HG02943 (cell line): ENCODE measurements around the gene SPDYC.

Experiments
- ATAC-seq: cut with Tn5 transposase; IDR thresholded peaks from one replicate; pipeline ENCODE4 v1.9.1; 2021; ENCODE audit warnings: mild to moderate bottlenecking, low read depth, moderate library complexity; ENCODE audit not compliant: unreplicated experiment

SPDYC gene, protein sequence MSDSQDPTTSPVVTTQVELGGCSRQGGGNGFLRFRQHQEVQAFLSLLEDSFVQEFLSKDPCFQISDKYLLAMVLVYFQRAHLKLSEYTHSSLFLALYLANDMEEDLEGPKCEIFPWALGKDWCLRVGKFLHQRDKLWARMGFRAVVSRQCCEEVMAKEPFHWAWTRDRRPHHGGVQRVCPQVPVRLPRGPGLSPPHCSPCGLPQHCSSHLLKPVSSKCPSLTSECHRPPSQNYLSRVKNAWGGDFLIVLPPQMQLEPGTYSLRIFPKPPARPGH

DNA sequence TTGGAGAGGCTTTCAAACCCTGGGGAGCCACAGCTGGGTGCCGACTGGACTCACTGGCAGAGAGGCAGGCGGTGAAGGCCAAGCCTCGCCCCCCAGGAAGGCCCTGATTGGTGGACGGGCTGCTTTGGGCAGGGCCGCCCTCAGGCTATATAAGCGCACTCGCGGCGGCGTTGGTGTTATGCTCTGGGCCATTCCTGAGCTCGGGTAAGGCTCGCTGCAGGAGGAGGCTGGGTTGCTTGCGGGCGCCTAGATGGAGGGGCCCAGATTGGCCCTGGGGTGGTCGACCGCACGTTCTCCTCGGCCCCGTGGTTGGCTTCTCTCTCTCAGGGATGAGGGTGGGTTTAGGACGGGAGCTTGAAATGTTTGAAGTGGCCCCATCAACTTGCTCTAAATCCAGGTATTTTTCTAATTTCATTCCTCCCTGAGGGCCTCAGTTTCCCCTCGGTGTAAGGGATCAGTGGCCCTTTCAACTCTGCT is at the start of gene SPDYC:
TSS of gene SPDYC (plus strand) at position 176 of the 477 bp plus-strand sequence. CDS start 1,125 bp downstream, outside the sequence.
- ATAC-seq = no peak

DNA sequence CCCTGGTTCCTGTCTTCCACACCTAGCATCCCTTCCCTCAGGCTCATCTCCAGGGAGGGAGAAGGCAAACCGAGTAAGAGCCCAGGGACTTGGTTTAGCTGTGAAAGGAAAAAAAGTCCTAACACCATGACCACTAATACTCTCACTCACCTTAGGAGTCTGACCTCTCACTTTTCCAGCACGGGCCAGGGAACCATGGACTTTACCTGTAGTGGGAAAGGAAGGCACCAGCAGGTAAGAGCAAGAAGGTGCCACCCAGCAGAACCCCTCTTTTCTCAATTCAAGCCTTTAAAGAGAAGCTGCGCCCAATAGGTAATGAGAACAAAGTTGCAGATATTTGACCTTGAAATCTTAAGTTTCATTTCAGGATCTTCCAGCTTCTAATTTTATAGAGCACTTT is 49.2 kb upstream of the SPDYC start:
- ATAC-seq = no peak

DNA sequence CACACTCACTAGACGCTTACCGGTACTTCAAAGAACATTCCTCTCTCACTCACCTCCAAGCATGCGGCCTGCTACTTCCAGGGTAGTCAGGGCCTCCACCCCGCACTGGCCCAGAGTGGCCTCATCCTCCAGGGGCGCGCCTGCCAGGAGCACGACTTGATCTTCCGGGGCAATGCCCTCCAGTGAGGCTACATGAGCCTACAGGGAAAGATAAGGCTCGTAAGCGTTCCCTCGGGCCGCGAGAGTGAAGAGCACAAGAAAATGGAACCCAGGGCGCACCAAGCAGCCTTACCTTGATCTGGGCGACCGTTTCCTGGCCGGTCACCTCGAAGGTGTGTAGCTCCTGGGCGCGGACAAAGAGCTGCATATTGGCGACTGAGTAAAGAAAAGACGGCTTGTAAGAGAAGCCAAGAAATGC is 48.6 kb upstream of the SPDYC start:
- ATAC-seq = no peak

DNA sequence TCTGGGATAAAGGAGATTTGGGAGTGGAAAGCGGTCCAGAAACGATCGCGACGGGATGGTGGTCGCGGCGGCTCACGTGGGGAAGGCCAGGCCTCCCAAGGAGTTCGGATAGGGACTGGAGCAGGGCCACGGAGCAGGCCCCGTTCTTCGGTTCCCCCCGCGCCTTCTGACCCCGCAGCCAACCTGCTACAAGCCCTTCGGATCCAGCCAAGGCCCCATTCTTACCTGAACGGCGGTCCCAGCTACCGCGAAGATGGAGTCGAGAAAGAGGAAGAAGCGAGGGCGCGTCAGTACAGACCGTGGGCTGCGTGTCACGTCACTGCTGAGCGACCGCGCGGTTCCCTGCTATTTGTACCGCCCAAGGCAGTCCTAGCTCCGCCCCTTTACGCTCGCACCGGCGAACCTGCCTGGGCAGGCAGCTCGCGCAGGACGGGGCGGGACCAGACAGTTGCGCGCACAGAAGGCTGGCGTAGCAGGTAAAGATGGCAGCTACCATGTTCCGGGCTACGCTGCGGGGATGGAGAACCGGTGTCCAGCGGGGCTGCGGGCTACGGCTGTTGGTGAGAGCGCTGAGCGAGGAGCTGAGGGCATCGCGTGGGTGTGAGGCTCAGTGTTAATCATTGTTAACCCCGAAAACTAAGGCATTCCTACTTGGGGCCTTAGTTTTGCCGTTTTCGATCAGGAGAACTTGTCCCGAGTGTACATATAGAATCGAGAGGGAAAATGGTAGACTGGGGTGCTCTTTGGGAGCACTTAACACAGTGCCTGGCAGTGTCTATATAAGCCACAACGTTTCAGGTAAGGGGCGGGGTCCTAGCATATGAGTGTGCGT is 48.0 kb upstream of the SPDYC start, which contains the start of the genes FAU and MRPL49:
TSS of gene FAU (minus strand) at position 270 of the 832 bp plus-strand sequence. CDS start 321 bp downstream, outside the sequence.
TSS of gene MRPL49 (plus strand) at position 457 of the 832 bp plus-strand sequence. CDS start at position 483, 26 bp downstream.
- ATAC-seq = peak; percentile 57

DNA sequence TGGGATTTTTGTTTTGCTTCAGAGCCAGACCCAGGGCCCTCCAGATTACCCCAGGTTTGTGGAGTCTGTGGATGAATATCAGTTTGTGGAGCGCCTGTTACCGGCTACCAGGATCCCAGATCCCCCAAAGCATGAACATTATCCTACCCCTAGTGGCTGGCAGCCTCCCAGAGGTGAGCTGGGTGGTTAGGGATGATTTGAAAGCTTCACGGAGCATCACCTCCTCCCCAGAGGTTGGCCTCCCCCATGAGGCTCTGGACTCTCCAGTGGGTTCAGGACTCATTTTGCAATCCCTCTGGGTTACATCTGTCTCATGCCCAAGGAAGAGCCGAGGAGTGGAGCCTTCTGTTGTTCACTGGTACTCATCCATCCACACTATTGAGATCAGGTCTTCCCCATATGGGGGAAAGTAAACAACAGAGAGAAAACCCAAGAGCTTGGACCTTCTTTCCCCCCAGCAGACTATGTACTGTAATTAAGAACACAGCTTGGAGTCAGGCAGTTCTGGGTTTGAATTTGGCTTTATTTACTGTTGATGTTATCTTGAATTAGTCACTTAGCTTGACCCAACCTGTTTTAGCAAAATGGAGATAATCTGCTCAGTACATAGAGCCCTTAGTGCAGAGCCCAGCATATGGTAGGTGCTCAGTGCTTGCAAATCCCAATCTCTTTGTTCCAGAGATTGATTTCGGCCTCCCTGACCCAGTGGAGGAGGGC is 45.4 kb upstream of the SPDYC start:
- no peak for ATAC-seq

DNA sequence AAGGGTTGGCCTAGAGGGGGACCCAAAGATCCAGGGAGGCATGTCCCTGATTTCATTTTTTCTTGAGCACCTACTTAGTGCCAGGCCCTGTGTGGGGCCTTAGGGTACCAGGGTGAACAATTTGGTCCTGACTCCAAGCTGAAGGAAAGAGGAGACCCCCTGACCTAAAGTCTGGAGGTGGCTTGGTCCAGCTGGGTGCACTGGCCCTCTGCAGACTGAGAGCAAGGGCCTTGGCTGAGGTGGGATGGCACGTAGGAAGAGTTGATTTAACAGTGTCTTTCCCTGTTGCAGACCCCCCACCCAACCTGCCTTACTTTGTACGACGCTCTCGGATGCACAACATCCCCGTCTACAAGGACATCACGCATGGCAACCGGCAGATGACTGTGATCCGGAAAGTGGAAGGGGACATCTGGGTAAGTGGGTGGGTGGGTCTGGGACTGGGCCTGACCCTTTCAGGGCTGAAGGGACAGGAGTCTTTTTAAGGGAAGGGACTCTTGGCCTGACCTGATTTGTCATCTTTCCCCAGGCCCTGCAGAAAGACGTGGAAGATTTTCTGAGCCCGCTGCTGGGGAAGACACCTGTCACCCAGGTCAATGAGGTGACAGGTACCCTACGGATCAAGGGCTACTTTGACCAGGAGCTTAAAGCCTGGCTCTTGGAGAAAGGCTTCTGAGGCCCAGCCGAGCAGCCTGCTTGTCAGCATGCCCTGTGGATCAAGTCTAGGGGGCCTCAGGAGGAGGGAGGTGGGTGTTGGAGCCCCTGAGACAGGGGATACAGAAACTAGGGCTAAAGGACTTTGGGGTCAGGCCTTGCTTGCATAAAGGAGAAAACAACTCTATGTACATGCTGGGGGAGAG is 44.6 kb upstream of the SPDYC start:
- no peak for ATAC-seq

DNA sequence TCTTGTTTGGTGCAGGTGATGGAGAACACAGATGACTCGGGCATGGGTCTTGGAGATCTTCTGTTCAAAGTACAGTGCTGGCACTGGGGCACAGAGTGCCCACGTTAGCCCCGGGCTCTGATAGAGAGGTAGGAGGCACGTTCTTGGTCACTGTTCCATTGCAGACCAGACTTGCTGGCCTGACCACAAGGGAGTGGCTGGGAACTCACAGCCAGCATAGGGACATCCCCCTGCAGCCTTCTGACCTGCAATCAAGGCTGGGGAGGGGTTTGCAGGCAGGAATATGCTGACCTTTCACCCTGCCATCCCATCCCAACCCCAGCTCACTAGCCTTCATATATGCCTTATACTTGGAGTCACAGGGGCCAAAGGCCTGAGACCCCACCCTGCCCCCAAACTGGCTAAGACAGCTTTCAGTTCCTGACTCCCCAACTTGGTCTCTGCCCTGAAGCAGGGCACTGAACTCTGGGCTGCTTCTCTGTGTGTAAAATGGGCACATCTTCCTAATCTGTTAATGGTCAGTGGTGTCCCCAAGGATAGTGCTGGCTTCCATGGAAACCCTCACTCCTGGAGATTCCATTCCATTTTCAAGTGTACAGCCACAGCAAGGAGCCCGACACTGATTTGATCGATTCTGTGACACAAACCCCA is 43.3 kb upstream of the SPDYC start:
- ATAC-seq = no peak

DNA sequence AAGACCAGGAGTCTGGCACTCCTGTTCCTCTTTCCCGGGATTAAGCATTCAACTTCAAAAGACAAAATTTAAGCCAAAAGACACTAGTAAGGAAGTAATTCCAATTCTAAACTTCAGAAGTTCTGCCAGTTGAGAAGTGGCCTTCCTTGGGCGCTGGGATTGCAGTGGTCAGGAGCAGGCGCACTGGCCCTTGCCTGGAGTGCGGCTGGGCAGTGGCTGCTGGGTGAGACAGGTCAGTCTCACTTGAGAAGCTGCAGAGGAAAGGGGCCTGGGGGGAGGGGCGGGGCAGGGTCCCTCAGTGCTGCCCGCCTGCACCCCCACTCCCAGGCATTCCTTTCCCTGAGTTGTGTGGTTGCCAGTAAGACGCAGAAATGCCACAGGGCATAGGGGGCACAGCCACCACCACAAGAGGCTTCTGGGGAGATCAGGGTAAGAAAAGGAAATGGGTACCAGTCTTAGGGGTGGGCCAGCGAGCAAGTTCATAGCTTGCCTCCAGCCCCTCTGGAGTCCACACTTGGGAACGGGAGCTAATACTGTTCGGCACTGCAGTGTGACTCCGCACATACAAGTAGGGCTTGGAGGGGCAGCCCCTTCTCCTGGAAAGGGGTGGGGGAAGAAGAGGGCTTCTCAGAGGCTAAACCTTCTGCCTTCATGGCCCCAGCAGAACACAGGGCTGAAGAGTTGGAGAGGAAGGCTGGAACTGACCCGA is 42.4 kb upstream of the SPDYC start:
- ATAC-seq = no peak

DNA sequence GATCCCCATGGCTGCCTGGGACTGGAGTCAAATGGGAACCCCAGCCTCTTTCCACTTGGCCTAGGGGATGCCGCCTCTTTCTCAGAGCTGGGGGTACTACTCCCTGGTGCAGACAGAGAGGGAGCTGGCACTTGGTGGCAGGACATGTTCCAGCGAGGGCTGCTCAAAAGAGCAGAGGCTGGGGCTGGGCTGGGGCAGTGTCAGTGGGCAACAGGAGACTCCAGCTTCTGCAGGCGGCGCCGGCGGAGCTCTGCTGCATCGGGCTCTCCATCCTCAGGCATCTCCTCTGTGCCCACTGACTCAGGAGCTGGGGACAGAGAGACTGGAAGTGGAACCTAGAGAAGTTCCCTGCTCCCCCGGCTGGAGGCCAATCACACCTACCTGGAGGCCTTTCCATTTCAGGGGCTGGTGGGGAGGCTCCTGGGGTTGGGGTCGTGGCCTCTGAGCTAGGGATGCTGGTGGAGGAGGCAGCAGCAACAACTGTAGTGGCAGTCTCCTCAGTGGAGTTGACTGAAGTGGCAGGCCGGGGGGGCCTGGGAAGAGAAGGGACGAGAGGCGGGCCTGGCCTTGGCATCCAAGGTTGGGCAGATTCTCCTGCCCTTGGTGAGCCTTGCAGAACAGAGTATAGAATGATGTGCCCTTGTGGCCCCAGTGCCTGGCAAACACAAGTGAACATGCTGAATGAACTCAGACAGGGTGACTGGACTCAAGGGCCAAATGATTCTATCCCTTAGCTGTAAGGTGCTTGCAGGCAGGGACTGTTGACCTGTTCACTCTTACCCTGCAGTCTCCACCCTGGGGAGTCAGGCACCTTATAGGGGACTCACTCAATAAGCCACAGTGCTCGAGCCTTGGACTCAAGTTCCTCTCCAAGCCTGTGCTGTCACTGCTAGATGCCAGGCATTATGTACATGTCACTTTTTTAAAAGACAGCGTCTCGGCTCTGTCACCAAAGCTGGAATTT is 41.6 kb upstream of the SPDYC start:
- no peak for ATAC-seq

DNA sequence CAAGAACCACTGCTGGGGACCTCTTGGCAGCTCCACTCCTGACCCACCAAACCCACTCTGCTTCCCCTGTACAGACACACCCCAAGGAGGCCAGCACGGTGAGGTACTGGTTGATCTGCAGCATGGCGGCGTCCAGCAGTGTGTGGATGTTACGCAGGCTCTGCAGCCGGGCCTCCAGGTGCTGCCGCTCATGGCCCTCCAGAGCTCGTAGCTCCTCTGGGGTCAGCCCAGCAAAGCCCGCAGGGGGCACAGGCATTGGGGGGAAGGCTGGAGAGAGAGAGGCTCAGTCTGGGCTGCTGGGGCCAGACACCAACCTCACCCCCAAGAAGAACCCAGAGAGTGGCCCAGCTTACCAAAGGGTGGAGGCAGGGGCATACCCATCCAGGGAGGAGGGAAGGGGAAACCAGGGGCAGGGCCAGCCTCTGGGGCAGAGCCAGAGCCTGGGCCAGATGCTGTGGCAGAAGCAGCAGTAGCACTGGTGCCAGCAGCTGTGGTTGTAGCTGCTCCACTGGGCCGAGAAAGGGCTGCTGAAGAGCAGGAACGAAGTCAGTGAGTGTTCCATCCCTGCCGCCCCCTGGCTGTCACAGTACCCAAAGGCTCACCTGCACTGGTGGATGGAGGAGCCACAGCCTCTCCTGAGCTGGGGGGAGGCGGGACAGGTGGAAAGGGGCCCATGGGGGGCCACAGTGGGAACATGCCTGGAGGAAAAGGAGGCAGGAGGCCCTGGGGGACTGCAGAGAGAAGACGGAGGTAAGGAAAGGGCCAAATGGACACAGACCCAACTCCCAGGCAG is 40.2 kb upstream of the SPDYC start:
- ATAC-seq = no peak

DNA sequence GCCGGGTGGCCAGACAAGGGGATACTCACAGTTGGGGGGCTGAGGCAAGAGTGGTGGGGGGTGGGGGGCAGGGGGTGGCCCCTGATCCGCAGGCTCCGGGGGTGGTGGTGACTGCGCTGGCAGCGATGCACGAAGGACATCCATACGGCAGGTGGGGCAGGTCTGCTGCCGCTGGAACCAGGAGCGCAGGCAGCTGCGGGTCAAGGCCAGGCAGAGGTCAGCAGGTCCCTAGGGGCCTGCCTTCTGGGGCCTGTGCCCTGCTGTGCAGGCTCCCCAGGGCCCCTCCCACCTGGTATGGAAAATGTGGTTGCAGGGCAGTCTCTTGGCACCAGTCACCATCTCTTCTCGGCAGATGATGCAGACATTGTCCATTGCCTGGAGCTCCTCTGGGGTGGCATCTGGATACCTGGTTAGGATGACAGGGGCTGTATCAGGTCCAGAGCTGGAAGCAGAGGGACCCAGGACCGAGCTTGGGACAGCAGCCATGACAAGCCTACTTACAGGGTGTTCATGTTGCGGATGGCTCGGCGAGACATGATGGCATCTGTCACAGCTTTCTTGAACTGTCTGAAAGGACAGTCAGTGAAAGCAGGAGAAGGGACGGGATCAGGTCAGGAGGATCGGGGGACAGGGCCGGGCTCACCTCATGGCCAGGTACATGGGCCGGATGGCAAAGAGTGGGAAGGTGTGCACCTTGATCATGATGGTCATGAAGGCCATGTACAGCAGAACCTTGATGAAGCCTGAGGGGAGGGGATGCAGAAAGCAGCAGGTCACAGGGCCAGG is 39.2 kb upstream of the SPDYC start:
- no peak for ATAC-seq

DNA sequence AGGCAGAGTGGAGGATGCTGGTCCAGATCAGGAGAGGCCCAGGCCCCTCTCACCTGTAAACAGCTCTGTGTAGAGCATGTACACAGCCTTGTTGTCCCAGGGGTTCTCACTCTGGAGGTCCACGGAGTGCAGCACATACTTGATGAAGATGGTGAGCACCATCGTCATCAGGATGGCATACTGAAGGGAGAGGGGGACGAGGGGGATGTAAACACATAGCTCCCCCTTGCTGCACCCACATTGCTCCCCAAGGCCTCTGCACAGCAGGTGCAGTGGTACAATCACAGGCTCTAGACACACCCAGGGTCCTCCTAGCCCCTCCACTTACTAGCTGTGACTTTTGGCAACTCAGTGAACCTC is 38.6 kb upstream of the SPDYC start:
- no peak for ATAC-seq

DNA sequence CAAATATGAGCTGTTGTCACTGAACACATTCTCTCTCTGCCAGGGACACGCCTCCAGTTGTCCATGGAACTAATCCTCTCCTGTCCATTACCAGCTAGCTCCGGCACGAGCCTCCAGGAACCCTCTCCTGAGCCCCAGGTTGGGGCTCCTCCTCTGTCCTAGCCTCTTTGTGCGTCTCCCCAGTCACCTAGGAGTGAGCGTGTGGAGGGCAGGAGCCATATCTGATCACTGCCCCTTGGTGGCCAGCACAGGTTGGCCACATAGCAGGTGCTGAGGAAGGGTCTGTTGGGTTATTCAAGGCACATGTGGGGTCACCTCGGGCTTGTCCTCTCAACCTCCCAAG is 38.2 kb upstream of the SPDYC start:
- no peak for ATAC-seq

DNA sequence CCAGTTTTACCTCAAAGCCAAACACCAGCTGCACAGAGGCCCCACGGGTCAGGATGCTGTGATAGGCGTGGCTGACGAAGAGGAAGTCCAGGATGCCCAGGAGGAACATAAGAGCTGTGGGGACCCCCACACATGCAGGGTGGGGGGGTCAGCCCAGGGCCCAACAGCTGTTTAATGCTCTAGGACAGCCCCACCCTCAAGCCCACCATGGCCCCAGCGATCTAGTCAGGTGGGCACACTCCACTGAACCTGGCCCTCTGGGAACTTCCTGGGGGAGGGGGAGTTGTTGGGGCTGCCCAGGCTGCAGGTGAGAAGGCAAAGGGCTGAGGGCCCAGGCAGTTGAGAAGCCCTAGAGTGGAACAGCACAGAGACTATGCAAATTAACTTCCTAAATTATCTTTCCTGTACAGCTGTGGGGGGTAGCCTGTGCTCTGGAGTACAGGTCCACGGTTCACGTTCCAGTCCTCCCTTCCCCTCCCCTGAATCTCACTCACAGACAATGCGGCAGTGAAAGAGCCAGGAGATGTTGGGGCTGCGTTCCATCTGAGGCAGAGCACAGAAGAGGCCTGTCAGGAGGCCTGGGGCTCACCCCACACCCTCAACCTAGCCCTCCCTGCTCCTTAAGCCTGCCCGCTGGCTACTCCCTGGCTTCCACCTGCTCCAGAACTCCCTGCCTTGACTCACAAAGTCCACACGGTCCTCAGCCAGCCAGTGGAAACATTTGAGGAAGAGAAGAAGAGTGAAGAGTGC is 37.6 kb upstream of the SPDYC start:
- no peak for ATAC-seq

DNA sequence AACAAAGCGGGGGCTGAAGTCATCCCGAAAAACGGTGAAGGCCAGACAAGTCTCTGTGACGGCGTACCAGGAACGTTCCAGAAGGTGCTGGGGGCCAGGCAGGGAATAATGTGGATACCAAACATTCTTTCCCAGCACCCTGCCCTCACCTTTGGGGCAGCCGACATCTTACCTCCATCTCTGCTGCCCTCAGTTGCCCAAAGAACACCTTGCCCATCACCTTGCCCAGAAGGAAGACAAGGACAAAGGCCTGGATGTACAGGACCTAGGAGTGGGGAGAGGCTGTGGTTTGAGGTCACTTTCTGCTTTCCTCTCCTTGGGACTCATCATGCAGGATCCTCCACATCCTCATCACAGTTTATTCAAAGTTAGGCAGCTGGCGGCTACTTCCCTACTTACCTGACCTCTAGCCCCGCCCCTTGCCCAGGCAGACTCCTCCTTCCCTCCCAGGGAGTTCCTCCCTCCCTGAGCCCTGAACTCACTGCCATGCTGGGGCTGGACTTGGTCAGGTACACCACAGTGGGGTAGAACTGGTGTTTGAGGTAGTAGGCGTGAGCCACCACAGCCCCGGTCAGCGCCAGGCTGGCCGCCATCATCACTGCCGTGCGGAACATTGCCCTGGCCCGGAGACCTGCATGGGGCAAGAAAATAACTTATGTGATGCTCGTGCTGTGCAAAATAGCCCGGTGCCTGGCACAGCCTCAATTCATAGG is 36.9 kb upstream of the SPDYC start:
- no peak for ATAC-seq
